ENCODE results near the gene MACROD2.

The MACROD2 gene

DNA sequence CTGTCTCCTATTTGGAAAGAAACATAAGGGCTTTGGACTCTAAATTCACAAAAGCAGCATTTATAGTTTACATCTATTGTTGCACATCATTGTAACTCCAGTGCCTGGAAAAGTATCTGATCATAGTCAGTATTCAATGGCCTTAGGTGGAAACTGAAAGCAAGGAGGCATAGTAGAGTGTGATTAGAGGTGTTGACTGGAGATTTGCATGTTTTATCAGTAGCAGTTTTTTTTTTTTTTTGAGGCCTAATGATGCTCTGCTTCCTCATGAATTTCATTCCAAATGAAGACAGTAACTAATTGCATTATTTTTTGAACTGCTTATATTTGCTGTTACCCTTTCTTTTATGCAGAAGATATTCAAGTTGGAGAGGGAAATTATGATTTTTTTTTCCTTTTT, 555.3 kb downstream of the MACROD2 start:
- DNase-seq: no peak

DNA sequence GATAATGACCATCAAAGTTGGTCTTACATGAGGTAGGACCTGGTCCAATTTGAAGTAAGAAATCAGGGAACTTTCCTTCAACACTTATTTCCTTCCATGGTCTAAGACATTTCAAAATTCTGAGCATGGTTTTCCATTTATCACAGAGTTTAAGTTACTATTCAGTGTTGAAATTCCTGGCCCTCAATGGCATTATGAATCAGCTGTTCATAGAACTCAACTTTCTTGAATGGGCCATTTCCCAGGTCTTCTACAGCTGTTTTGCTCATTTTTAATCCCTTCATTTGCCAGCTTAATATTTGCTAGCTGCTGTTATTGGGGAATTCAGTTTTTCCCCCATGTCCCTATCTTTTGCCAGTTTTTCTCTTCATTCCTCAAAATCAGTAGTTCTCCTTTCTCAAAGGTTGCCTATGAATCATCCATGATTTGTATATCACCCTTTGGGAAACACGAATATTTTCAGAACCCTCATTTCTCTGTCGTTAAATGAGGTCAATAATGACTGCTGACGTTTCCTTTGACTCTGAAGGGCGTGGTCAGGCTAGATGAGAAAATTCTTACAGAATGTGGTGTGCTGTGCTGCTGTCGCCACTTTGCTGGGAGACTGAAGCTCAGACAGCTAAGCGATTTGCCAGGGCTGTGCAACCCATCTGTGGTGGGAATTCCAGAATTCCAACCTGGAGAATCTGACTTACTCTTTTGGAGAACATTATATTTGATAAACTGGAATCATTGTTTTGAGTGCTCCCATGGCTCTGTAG, 558.6 kb downstream of the MACROD2 start:
- no peak for DNase-seq

DNA sequence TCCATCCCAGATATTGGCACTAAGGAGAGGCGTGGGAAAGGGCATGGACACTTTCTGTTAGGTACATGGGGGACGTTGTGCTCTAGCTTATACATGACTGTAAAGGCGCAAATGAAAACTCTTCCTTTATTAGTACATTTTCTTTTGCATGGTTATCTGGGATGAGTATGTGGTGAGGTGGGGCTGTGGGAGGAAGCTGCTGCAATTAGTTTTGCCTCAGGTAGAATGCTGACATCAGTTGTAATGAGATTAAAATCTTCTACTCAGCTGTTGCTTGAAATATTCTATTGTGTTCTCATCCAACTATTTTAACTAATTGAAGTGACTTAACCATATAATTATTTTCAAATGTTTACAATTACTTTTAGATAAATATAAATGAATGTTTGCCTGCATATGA, 560.4 kb downstream of the MACROD2 start:
- no peak for DNase-seq

DNA sequence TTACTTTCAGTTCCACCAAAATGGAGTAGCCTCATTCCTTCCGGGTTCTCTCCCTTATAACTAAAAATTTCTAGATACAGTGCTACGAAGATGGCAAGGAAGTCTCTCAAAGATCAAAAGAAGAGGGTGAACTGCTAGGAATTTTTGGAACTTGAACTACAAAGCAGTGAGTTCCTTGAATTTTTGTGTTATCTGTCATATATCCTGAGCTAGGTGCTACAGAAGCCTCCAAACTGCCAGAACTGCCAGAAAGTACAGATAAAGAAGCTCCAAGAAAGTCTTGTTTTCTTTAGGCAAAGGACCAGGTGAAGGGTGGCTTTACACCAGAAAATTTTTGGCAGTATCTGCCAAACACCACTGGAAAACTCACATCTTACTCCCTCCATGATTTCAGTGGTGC, 560.9 kb downstream of the MACROD2 start:
- DNase-seq: no peak

DNA sequence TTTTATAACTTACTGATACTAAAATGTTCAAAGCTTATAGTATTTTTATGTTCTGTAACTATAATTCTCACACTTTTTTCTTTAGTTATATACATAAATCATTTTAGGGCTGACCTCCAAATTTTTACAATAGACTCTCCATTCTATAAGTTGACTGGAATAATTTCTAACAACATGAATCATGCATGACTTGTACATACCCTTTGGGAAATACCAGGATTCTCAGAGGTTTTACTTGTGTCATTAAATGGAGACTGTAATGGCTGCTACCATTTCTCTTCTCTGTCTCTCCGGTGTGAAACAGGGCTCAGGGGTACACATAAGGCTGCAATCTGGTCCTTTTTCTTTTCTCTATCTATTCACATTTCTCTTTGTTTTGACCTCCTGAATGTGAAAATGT, 564.3 kb downstream of the MACROD2 start:
- no peak for DNase-seq

DNA sequence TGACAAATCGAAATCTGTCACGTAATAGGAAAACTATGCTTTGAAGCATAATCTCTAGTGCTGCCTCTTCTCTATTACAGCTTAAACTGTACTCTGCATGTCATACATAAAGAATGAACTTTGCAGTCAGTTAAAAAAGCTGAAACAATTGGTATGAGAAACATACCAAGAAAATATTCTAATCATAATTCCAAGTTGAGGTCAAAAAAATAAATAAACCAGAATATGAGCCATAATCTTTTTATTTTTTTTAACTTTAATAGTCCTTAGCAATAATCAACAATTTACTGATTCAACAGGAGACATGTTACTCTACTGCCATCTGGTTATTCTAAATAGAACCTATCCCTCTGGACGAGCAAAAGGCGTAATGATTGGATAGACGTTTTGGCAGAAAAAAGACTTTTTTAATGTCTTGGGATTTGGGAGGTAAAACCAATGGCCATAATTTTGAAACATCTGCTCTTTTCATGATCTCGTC, 566.5 kb downstream of the MACROD2 start:
- no peak for DNase-seq

DNA sequence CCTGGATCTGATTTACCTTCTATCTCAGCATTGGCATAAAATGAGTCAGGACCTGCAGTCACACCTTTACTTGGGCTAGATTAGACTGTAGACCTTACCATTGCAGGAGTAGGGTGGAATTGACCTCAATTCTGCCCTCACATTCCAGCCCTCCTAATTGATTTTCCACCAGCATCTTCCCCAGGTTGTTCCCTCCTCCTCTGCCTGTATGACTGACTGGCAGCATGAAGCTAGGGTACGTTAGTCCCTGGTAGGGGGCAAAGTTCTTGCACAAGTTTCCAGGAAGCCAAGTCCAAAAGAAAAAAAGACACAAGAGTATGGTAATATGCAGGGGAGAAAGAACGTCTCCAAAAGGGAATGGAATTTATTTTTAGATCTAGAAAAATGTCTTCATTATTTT, 567.7 kb downstream of the MACROD2 start:
- DNase-seq: no peak

DNA sequence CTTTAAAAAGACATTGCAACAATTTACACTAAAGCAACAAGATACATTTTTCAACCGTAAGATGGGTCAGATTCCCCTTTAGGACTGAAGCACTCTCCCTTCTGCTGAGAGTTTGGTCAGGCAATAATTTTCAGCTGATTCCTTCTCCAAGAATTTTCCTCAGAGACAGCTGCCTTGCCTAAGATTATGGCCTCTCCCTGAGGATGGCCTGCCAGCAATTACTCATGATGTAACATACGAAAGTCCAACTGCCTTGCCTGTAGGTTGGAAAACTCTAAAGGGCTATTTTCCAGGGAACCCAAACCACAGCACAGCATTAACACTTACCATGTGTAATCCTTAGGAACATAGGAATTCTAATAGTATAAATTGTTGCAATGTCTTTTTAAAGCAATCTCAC, 571.2 kb downstream of the MACROD2 start:
- DNase-seq: no peak

DNA sequence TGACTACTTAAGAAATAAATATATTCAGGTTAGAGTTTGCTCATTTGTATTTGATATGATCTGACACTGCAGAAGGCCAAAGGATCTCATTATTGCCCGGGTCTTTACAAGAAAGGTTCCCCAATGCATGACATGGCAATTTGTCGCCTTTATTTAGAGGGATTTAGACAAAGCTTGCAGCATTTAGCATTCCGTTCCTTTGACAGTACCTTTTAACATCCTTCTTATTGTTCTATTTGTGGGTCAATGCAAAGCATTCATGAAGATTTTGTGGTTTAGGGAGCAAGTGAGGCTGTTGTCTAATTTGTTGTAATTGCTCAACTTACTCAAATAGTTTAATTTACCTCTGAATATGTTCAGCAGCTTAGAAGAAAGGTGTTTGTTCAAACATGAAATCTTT, 572.9 kb downstream of the MACROD2 start:
- DNase-seq: no peak

DNA sequence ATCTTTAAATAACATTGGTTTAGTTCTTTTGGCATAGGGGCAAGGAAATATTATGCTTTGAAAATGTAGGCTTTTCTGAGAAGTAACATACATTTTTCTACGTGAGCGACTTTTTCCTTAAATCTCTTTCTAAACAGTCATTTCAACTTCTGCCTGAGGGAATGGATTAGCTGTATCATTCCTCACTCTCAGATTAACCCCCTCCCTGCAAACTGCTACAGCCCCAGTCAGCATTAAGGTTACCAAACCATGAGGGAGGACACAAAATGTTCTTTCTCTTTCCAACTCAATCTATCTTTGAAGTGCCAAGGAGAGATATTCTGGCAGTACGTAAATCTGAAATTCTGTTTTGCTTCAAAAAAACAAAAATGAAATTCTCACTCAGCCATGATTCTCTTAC, 573.4 kb downstream of the MACROD2 start:
- no peak for DNase-seq

DNA sequence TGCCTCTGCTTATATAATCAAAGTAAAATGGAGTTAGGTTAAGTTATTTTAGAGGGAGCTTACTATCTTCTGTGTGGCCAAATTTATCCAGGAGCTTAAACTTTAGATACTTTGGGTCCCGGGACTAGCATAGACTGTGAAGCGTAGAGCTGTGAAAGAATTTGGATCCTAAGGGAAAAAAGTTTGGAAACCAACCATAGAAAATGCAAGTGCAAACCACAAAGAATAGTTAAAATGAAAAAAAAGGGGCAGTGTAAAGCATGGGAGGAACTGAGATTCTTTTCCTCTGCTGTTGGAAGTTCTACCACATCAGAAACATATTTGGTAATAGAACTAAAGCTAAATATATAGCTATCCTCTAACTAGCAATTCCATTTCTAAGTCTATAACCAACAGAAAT, 574.3 kb downstream of the MACROD2 start:
- DNase-seq: no peak

DNA sequence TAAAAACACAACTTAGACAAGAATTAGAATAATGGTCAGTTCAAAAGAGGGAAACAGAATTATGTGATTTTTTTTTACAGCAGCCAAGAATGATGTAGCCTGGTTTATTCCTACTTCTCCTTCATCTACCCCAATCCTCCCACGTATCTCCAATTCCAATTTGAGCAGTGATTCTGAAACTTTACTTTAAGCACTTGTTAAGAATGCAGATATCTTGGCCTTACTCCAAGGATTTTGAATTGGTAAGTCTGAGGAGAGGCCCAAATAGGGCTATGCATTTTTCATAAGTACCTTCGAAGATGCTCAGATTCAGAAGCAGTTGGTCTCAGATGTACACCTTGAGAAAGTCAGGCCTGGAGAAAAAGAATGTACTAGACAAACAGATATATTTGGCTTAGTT, 575.5 kb downstream of the MACROD2 start:
- DNase-seq: no peak

DNA sequence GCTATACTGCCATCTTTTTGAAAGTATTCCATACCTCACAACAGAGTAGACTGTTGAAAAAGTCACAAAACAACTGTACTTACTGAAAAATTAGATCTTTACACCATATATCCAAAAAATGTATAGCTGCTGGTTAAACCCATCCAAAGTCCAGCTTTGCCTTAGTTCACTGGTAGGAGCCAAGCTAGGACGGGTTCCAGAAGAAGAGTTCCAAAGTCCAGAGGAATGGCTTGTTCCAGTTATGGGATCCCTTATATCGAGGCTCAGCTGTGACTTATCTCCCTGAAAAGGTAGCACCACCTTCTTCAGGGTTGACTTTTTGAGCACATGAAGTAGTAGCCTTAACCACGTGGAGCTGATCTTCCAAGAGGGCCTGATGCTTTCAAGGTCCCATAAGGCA, 578.4 kb downstream of the MACROD2 start:
- DNase-seq: no peak

DNA sequence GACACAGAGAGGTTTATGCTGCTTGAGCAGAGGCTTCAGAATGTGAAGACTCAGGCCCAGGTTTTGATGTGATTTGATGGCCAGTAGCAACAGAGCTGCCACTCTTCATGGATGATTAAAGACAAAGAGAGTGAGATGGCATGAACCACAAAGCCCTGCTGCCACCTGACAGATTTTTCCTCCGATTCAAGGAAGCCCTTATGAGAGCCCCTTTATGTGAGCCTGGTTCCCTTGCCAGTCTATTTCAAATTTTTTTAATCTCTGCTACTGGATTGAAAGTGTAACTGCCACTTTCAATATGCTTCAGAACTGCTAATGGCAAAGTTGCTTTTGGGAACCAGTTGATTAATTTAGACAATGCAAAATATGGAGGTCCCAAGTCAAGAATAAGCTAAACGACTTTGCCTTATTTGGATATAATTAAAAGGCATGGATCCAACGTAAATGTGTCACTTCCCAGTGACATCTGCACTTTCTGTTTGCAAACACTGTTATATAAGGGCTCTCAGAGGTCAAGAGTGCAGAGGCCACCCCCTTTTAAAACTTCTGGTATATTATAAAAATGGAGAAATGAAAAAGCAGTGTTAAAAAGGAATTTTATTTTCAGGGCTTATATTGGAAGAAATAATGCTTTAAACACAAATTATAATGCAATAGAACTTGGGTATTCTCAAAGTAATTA, 581.0 kb downstream of the MACROD2 start:
- no peak for DNase-seq

DNA sequence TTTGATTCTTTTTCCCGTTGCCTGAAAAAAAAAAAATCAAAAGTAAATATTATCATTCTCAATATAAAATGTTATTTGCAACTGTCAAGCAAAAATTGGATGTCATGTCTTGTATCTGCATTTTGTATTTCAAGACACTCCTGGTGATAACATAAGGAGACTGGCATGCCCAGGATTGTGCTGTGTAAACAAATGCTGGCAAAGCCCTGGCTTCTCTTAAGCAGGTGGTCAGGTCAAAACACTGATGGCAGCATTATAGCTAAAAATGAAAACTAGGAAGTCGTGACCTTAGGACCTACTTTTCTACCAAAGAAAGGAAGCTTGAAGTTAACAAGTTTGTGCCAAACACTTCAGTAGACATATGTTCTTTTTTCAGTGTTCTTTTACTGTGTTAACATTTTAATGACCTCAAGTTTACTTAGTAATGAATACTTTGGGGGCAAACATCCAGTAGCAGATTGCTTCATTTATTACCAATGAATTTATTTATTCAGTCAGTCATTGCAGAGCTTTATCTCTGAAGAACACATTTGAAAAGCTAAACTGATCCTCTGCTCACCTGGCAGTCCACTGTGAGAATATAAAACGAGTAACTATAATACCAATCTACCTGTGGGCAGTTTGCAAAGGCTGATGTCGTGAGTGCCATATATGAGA, 585.2 kb downstream of the MACROD2 start:
- no peak for DNase-seq

DNA sequence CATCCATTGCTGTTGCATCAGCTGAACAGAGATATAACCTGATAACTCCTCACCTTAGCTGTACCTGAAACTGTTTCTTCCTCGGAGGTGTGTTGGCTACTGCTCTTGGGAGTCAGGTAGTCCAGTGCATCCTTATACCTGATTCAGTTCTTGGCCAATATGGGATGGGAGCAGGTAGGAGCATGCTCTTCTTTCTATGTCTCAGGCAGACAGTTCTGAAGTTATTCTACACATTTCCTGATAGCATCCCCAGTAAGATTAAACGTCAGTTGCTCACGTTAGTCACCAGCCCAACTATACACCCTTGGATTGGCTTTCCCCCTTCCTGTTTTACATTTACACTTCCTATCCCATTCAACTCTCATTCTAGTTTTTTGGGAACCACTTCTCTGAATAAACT, 586.4 kb downstream of the MACROD2 start:
- no peak for DNase-seq

DNA sequence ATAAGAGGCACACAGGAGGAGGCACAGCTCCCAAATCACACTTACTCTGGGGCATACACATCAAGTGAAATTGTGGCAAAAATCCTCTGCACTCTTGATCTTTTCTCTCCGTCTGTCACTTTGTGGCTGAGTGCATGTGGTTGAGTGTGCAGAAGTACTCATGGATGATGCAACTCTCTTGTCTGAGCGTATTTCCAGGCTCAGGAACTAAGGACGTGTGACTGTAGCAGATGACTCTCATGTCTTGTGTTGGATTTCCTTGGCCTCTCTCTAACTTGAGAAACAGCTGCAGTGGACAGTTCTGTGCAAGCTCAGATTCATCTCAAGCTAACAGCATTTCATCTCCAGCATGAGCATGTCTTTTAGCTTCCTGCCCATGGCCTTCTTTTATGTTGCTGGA, 587.5 kb downstream of the MACROD2 start:
- no peak for DNase-seq

DNA sequence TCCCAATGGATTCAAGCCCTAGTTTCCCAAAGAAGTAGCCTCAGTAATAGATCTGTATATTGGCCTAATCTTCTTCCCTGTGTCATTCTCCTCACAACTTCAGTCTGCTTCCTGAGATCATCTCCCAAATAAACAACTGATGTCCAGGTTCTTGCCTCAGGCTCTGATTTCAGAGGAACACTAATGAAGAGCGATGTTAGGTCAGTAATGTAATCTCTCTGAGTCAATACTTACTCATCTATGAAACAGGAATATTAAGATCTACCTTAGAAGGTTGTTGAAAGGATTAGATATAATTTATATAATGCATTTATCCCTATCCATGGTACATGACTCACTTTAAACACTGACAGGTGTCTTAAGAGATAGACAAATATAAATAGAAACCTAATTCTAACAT, 588.1 kb downstream of the MACROD2 start:
- DNase-seq: no peak

DNA sequence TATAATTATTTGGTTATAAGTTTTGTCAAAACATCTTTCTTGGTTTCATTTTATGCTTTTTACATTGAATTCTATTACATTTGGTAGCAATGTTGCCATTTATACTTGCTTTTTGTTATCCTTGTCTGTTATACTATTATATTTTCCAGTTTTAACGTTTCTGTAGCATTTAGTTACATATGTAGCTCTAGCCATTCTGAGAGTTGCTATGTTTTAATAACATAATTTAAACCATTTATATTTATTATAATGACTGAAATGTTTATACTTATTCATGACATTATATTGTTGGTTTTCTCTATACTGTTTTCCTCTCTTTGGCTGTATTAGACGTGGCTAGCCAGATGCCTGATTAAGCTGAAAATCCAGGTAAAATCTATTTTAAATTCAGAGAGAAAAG, 594.1 kb downstream of the MACROD2 start:
- no peak for DNase-seq

DNA sequence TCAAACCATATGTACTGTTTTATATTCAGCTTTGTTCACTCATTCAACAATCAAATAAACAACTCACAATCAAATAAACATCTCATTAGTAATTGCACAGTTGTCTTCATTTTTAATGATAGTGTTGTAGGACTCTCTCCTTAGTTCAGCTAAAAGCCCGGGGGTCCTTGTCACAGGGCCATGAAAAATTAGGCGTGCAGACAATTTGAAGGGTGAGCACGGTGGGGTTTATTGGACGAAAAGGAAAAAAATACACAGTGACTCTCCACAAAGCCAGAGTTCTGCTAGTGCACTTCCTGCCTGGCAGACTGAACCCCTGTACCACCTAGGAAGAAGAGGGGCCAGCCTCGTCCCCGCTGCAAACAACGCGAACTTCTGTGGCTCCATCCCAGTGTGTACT, 599.7 kb downstream of the MACROD2 start:
- no peak for DNase-seq

DNA sequence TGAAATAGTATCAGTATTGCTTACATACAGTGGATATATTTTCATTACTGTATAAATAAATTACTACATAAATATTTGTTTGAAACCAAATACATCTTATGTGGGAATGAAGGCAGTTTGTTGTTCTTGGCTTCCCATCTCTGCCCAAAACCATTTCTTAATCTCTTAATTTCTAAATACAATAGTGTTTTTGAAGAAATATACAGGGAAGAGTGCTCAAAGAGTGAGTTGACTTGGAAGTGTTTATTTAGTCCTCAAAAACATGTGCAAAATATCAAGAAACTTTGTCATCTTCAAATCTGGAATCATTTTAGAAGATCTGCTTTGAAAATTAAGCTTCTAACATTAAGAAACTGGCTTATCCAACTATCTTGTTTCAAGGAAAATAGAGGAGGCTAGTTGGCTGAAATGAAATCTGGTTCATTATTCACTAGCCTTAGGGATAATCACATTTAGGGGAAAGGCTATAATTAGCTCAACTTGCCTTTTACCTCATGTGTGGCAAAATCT, 601.9 kb downstream of the MACROD2 start:
- DNase-seq: no peak

DNA sequence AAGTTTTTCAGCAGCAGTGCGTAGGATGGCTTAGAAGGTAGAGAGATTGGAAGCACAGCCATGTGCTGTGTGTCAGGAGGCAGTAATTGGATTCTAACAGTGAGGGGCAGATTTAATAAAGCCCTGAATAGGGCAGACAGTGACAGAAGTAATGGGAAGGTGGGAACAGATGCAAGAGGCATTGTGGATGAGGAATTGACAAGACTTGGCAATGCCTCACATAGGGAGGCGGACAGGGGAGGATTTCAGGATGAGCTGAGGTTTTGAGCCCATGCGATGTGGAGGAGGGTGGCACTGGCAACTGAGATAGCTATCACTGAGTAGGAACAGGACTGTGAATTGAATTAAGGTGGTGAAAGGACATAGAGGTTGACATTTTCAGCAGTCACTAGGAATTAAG, 604.3 kb downstream of the MACROD2 start:
- DNase-seq: no peak

DNA sequence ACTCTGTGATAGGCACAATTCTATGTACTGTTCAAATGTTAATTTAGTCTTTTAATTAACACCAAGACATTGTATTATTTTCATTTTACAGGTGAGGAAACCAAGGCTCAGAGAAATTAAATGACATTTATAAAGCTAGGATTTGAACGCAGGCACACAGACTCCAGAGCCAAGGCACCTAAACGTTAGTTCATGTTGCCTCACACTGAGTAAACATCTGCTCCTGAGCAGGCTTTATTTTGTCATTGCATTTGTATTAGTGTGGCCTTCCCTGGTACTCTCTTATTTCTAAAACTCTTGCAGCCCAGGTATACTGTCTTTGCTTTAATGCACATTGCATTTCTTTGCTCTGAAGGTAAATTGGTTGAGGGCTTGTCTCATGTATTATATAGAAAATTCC, 605.2 kb downstream of the MACROD2 start:
- DNase-seq: no peak

DNA sequence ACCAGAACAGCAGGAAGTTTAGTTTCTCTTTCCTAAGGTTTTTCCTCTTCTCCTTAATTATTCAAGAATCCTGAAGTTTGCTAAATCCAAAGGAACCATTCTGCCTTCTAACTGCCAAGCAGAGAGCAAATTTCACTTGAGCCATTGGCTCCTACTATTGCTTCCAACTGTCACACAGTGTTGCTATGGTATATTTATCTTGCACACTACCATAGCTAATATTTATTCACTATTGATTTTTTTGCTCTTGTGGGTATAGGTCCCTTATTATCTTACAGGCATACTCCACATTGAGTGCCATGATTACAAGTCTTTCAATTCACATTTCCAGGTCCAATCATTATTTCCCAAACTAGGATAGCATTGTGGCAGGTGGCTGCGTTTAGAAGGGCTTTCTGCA, 608.8 kb downstream of the MACROD2 start:
- DNase-seq: no peak
